Measurements from ENCODE around the gene FST. TPM values are rescaled to one million over a fixed set of nuclear protein-coding genes. Genes with fewer than 3 reads are reported as not detected.

The FST gene
- total RNA-seq, 1 experiment from 2014 or later, result 0.45 TPM

- POLR2A ChIA-PET, result no interaction called here
- H3K4me3 Mint-ChIP-seq (ENCODE audit: unreplicated experiment), result no peak overlapping the region
Observed at GRCh38 chr5:53438486-53439472, 41.6 kb upstream of the FST start.

DNA sequence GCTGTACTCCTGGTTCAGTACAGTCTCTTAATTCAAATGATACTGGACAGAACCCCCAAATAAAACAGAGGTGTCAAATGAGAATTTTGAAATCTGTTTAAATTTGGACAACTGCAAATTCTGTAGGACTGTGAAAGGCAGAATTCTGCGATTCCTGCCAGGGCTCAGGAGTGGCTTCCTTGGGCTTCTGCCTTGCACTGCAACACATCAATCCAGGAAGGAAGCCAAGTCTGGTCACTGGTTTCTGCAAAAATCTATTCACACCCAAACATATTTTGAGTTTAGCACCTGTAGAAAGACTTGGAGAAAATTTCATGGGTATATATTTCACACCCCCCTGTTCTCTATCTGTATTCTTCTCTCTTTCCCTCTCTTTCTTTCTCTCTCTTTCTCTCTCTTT lies 37.5 kb upstream of the FST start:
- H3K9me3 ChIP-seq, result no peaks in the 10 kb centered on the region
- Mint-ChIP-seq H3K4me3 (ENCODE audit: unreplicated experiment) (no peak overlapping the region), H3K27me3 (ENCODE audit: insufficient read depth, unreplicated experiment) (peaks cover 6% of the 10 kb centered on the region), H3K9me3 (ENCODE audit: unreplicated experiment) (no peaks in the 10 kb centered on the region), H3K4me1 (ENCODE audit: low read depth, unreplicated experiment) (no peaks in the 10 kb centered on the region), H3K27ac (ENCODE audit: unreplicated experiment) (no peak overlapping the region), H3K36me3 (ENCODE audit: insufficient read depth, unreplicated experiment) (no peaks in the 10 kb centered on the region)
- intact Hi-C loops (cut with micrococcal nuclease; ENCODE audit: unreplicated experiment), result no loop called here
- H3K4me1 ChIP-seq, result no peaks in the 10 kb centered on the region
- BruUV-seq (replicated peaks), result no TSS peak
- ChIA-PET POLR2A (no interaction called here), CTCF (no interaction called here)
- no peak overlapping the region for H3K4me3 ChIP-seq (ENCODE audit: low read depth, low read length)
- no peaks in the 10 kb centered on the region for H3K27me3 ChIP-seq (replicated peaks; ENCODE audit: control insufficient read depth, insufficient read depth, low read length)
- no peaks in the 10 kb centered on the region for H3K36me3 ChIP-seq (ENCODE audit: control insufficient read depth, insufficient read depth, low read length)
- TF ChIP-seq, protein P1, sequence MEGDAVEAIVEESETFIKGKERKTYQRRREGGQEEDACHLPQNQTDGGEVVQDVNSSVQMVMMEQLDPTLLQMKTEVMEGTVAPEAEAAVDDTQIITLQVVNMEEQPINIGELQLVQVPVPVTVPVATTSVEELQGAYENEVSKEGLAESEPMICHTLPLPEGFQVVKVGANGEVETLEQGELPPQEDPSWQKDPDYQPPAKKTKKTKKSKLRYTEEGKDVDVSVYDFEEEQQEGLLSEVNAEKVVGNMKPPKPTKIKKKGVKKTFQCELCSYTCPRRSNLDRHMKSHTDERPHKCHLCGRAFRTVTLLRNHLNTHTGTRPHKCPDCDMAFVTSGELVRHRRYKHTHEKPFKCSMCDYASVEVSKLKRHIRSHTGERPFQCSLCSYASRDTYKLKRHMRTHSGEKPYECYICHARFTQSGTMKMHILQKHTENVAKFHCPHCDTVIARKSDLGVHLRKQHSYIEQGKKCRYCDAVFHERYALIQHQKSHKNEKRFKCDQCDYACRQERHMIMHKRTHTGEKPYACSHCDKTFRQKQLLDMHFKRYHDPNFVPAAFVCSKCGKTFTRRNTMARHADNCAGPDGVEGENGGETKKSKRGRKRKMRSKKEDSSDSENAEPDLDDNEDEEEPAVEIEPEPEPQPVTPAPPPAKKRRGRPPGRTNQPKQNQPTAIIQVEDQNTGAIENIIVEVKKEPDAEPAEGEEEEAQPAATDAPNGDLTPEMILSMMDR (IDR thresholded peaks at IDR 0.05; ENCODE audit: insufficient read depth in 1 of 2, low read depth in 1 of 2, low read length in 1 of 2, severe bottlenecking in 1 of 2, unreplicated experiment in 1 of 2), result no peak
- DNase-seq, result no peak

More at GRCh38 chr5:53438486-53439472, 41.6 kb upstream of the FST start:
- H3K4me1 Mint-ChIP-seq (ENCODE audit: low read depth, unreplicated experiment), result peaks cover 7% of the 10 kb centered on the region
- H3K36me3 ChIP-seq (ENCODE audit: control insufficient read depth, insufficient read depth, low read length), result no peaks in the 10 kb centered on the region
- no peak for DNase-seq
- no peak overlapping the region for H3K27ac Mint-ChIP-seq (ENCODE audit: unreplicated experiment)
- H3K36me3 Mint-ChIP-seq (ENCODE audit: insufficient read depth, unreplicated experiment), result no peaks in the 10 kb centered on the region
- H3K9me3 ChIP-seq, result no peaks in the 10 kb centered on the region
- intact Hi-C loops (cut with micrococcal nuclease; ENCODE audit: unreplicated experiment), result no loop called here
- H3K27me3 Mint-ChIP-seq (ENCODE audit: insufficient read depth, unreplicated experiment), result peaks cover 2% of the 10 kb centered on the region
- H3K4me1 ChIP-seq, result peaks cover 4% of the 10 kb centered on the region; the same call in 1 of the 2 replicates
- no TSS peak for BruUV-seq (replicated peaks)
- H3K27me3 ChIP-seq (replicated peaks; ENCODE audit: control insufficient read depth, insufficient read depth, low read length), result no peaks in the 10 kb centered on the region
- H3K9me3 Mint-ChIP-seq (ENCODE audit: unreplicated experiment), result no peaks in the 10 kb centered on the region
- H3K4me3 ChIP-seq (ENCODE audit: low read depth, low read length), result no peak overlapping the region
- CTCF ChIA-PET, result no interaction called here
- TF ChIP-seq, protein P1 (IDR thresholded peaks at IDR 0.05; ENCODE audit: insufficient read depth in 1 of 2, low read depth in 1 of 2, low read length in 1 of 2, severe bottlenecking in 1 of 2, unreplicated experiment in 1 of 2), result no peak

GRCh38 chr5:53445569-53445968 lies 34.9 kb upstream of the FST start:
- peaks cover 10% of the 10 kb centered on the region for H3K27me3 Mint-ChIP-seq (ENCODE audit: insufficient read depth, unreplicated experiment)
- no peak for DNase-seq
- TF ChIP-seq, protein P1 (IDR thresholded peaks at IDR 0.05; ENCODE audit: insufficient read depth in 1 of 2, low read depth in 1 of 2, low read length in 1 of 2, severe bottlenecking in 1 of 2, unreplicated experiment in 1 of 2), result no peak
- no peaks in the 10 kb centered on the region for H3K4me1 ChIP-seq
- H3K4me1 Mint-ChIP-seq (ENCODE audit: low read depth, unreplicated experiment), result no peaks in the 10 kb centered on the region
- CTCF ChIA-PET, result no interaction called here
- no peaks in the 10 kb centered on the region for H3K36me3 Mint-ChIP-seq (ENCODE audit: insufficient read depth, unreplicated experiment)
- no peak overlapping the region for H3K27ac Mint-ChIP-seq (ENCODE audit: unreplicated experiment)
- H3K9me3 Mint-ChIP-seq (ENCODE audit: unreplicated experiment), result no peaks in the 10 kb centered on the region
- BruUV-seq (replicated peaks), result no TSS peak
- H3K27me3 ChIP-seq (replicated peaks; ENCODE audit: control insufficient read depth, insufficient read depth, low read length), result no peaks in the 10 kb centered on the region
- H3K9me3 ChIP-seq, result no peaks in the 10 kb centered on the region
- POLR2A ChIA-PET, result no interaction called here
- H3K36me3 ChIP-seq (ENCODE audit: control insufficient read depth, insufficient read depth, low read length), result no peaks in the 10 kb centered on the region
- intact Hi-C loops (cut with micrococcal nuclease; ENCODE audit: unreplicated experiment), result no loop called here
- no peak overlapping the region for H3K4me3 Mint-ChIP-seq (ENCODE audit: unreplicated experiment)
- H3K4me3 ChIP-seq (ENCODE audit: low read depth, low read length), result no peak overlapping the region
